ENCODE measurements around the gene GNAZ. TPM values are rescaled to one million over a fixed set of nuclear protein-coding genes. Genes with fewer than 3 reads are reported as not detected.
A peak's percentile ranks its signal among the peaks of the same experiment; 100 is the strongest.

Gene GNAZ
- total and polyA plus RNA-seq, 11 donors, result 1.1 to 13.9 (median 2.5) TPM

GRCh38 chr22:23122992-23123803 is 52.9 kb downstream of the GNAZ start:
- H3K27ac ChIP-seq, result no peak overlapping the region
- intact Hi-C loops (cut with DNase I), result loop anchor here in 1 of 10 donors (10.0 kb wide), 1 partner anchor 278 kb away; no protein-coding TSS in a partner anchor
- H3K36me3 ChIP-seq, result no peaks in the 10 kb centered on the region
- 96 to 97% (median 96%) methylated on average over 17 to 26 of the region's 26 CpGs for WGBS, 4 donors
- ATAC-seq, result no peak
- H3K4me3 ChIP-seq, result no peak overlapping the region
- peaks cover 0 to 7% (median 2%) of the 10 kb centered on the region in 12 donors for H3K4me1 ChIP-seq
- no peaks in the 10 kb centered on the region for H3K27me3 ChIP-seq
- H3K9me3 ChIP-seq, result no peaks in the 10 kb centered on the region
- DNase-seq, result peak in 1 of 5 donors; percentile 34
- TF ChIP-seq CTCF (IDR thresholded peaks at IDR 0.05) (no peak), POLR2A (IDR thresholded peaks at IDR 0.05) (no peak)

- ATAC-seq, result no peak
- intact Hi-C loops (cut with DNase I), result loop anchor here in 1 of 10 donors (10.0 kb wide), 1 partner anchor 279 kb away; no protein-coding TSS in a partner anchor
- Histone ChIP-seq H3K9me3 (no peaks in the 10 kb centered on the region), H3K4me1 (peaks cover 0 to 13% (median 3%) of the 10 kb centered on the region in 12 donors), H3K27me3 (no peaks in the 10 kb centered on the region), H3K36me3 (no peaks in the 10 kb centered on the region), H3K27ac (no peak overlapping the region), H3K4me3 (no peak overlapping the region)
- TF ChIP-seq POLR2A (IDR thresholded peaks at IDR 0.05) (no peak), CTCF (IDR thresholded peaks at IDR 0.05) (no peak)
- peak in 1 of 5 donors; percentile 42 for DNase-seq
- WGBS, 4 donors, result 85 to 94% (median 88%) methylated on average over 8 to 9 of the region's 9 CpGs
Observed at GRCh38 chr22:23123804-23124254, 53.5 kb downstream of the GNAZ start.

- 83 to 87% (median 85%) methylated on average over 19 of the region's 19 CpGs for WGBS, 4 donors
- H3K4me3 ChIP-seq, result no peak overlapping the region
- no peak for ATAC-seq
- TF ChIP-seq POLR2A (IDR thresholded peaks at IDR 0.05) (no peak), CTCF (IDR thresholded peaks at IDR 0.05) (no peak)
- H3K27me3 ChIP-seq, result no peaks in the 10 kb centered on the region
- H3K36me3 ChIP-seq, result no peaks in the 10 kb centered on the region
- no peak overlapping the region for H3K27ac ChIP-seq
- H3K4me1 ChIP-seq, result peaks cover 0 to 10% (median 3%) of the 10 kb centered on the region in 12 donors
- intact Hi-C loops (cut with DNase I), result loop anchor here in 4 of 10 donors (5.0 to 10.0 kb wide), 4 partner anchors 148 to 663 kb away; no protein-coding TSS in a partner anchor
- no peak for DNase-seq
- no peaks in the 10 kb centered on the region for H3K9me3 ChIP-seq
Observed at GRCh38 chr22:23124611-23125511, 54.5 kb downstream of the GNAZ start.
